GM12878 (cell line): Measurements from ENCODE around the gene TCF7. TPM values are rescaled to one million over a fixed set of nuclear protein-coding genes. Genes with fewer than 3 reads are reported as not detected.

ENCODE experiments used
- BCL11A ChIP-seq: IDR thresholded peaks from 2 replicates; pipeline ENCODE4 v1.6.1; 2011; ENCODE audit warnings: low read depth, low read length
- BCLAF1 ChIP-seq: fragments of 450-650 bp; IDR thresholded peaks from 2 replicates; pipeline ENCODE4 v1.6.1; 2017; ENCODE audit warnings: antibody characterized with exemption, mild to moderate bottlenecking, moderate library complexity
- BMI1 ChIP-seq: fragments of 450-650 bp; IDR thresholded peaks from 2 replicates; pipeline ENCODE4 v1.6.1; 2016; ENCODE audit warnings: mild to moderate bottlenecking, moderate library complexity, borderline replicate concordance
- CEBPZ ChIP-seq: fragments of 150-350 bp; IDR thresholded peaks from 2 replicates; pipeline ENCODE4 v1.6.1; 2016; ENCODE audit warnings: low read depth, low read length
- E2F8 ChIP-seq: fragments of 450-650 bp; IDR thresholded peaks from 2 replicates; pipeline ENCODE4 v1.6.1; 2018; ENCODE audit warnings: mild to moderate bottlenecking, low read depth, moderate library complexity; ENCODE audit not compliant: partially characterized antibody
- GABPA ChIP-seq: IDR thresholded peaks from 2 replicates; pipeline ENCODE4 v1.6.1; 2014; ENCODE audit warnings: antibody characterized with exemption, low read depth, mild to moderate bottlenecking, inconsistent platforms
- MYC ChIP-seq: IDR thresholded peaks from 2 replicates; pipeline ENCODE4 v1.6.1; 2011; ENCODE audit warnings: mild to moderate bottlenecking, low read length, moderate library complexity, inconsistent platforms; ENCODE audit not compliant: insufficient read depth, insufficient replicate concordance, insufficient read length, severe bottlenecking
- NFYB ChIP-seq: IDR thresholded peaks from 2 replicates; pipeline ENCODE4 v1.6.1; 2011; ENCODE audit warnings: low read depth, mild to moderate bottlenecking, low read length, improper control_type of control experiment, moderate library complexity; ENCODE audit not compliant: insufficient read depth
- NRF1 ChIP-seq: conservative IDR thresholded peaks from 2 replicates; pipeline ENCODE4 v1.6.1; 2011; ENCODE audit warnings: mild to moderate bottlenecking, low read depth, low read length, improper control_type of control experiment
- RAD51 ChIP-seq: fragments of 450-650 bp; IDR thresholded peaks from 2 replicates; pipeline ENCODE4 v1.6.1; 2016; ENCODE audit warnings: moderate library complexity, mild to moderate bottlenecking, inconsistent platforms
- RCOR1 ChIP-seq: conservative IDR thresholded peaks from 2 replicates; pipeline ENCODE4 v1.6.1; 2012; ENCODE audit warnings: low read depth, low read length, improper control_type of control experiment
- RELA ChIP-seq: fragments of 450-650 bp; IDR thresholded peaks from 2 replicates; pipeline ENCODE4 v1.8.0; 2014; ENCODE audit warnings: borderline replicate concordance; ENCODE audit not compliant: partially characterized antibody
- SREBF1 ChIP-seq: IDR thresholded peaks from 2 replicates; pipeline ENCODE4 v1.6.1; 2012; ENCODE audit warnings: mild to moderate bottlenecking, low read length
- SUZ12 ChIP-seq: fragments of 200-600 bp; sonication (generic); IDR thresholded peaks from one replicate; pipeline ENCODE4 v1.6.1; 2018; ENCODE audit warnings: antibody characterized with exemption, mild to moderate bottlenecking; ENCODE audit not compliant: unreplicated experiment
- USF1 ChIP-seq: IDR thresholded peaks from 2 replicates; pipeline ENCODE4 v1.6.1; 2011; ENCODE audit warnings: borderline replicate concordance, low read depth, mild to moderate bottlenecking, moderate library complexity, mixed read lengths, low read length; ENCODE audit not compliant: insufficient read depth; ENCODE audit errors: extremely low read length
- ZBTB33 ChIP-seq: fragments of 450-650 bp; IDR thresholded peaks from 2 replicates; pipeline ENCODE4 v1.6.1; 2017; ENCODE audit warnings: mild to moderate bottlenecking
- ZSCAN29 ChIP-seq: fragments of 450-650 bp; IDR thresholded peaks from 2 replicates; pipeline ENCODE4 v1.6.1; 2017; ENCODE audit warnings: mild to moderate bottlenecking, moderate library complexity
- polyA plus RNA-seq, 11 experiments: library from polyadenylated mRNA; depleted of rRNA in 4 of 11; unstranded in 6 of 11; stranded (reverse) in 5 of 11; fragments of >200 nt; fragmentation: Nextera tagmentation in 4 of 11; fragmentation: Illumina TruSeq in 1 of 11; extraction: Ambion mirVana in 4 of 11; extraction: Trizol in 1 of 11; gene quantifications; 1 replicate in 1 of 11; 2 replicates in 10 of 11; pipeline versions ENCODE4 v1.2.1 to v1.2.3, GENCODE V29; 2011 to 2016; ENCODE audit warnings: inconsistent platforms in 2 of 11, missing spikeins in 2 of 11, low read depth in 1 of 11
- total RNA-seq, 4 experiments: library from RNA; depleted of rRNA in 3 of 4; stranded (reverse); fragments of >200 nt in 3 of 4; fragmentation: Illumina TruSeq in 1 of 4; extraction: Trizol in 1 of 4; gene quantifications; 2 replicates each; pipeline versions ENCODE4 v1.2.1 to v1.2.3, GENCODE V29; 2013 to 2021

The TCF7 gene
- total and polyA plus RNA-seq, 10 of the 15 experiments (the other 5 are each of a cell fraction or from before 2014, with no cell fraction given), result 10.0 to 60.2 (median 23.6) TPM

GRCh38 chr5:134101686-134102439 is 12.6 kb upstream of the TCF7 start (continued):
- TF ChIP-seq NRF1, result no peak
- TF ChIP-seq RAD51, result no peak
- TF ChIP-seq SUZ12, result no peak
- no peak for TF ChIP-seq MYC
- no peak for TF ChIP-seq ZBTB33
- TF ChIP-seq E2F8, result no peak
- no peak for TF ChIP-seq ZSCAN29
- TF ChIP-seq GABPA, result no peak
- no peak for TF ChIP-seq BMI1
- TF ChIP-seq RELA, result no peak
- no peak for TF ChIP-seq RCOR1
- TF ChIP-seq USF1, result no peak
- no peak for TF ChIP-seq NFYB
- no peak for TF ChIP-seq SREBF1
- no peak for TF ChIP-seq CEBPZ
- no peak for TF ChIP-seq BCL11A
- TF ChIP-seq BCLAF1, result no peak
